ENCODE data around the gene GMEB1.
A peak's percentile ranks its signal among the peaks of the same experiment; 100 is the strongest.
"Not testable (repeated sequence)": the region's sequence is repeated elsewhere in the genome, so short reads cannot be mapped to it uniquely, and the experiment has no call there.

GMEB1 gene

DNA sequence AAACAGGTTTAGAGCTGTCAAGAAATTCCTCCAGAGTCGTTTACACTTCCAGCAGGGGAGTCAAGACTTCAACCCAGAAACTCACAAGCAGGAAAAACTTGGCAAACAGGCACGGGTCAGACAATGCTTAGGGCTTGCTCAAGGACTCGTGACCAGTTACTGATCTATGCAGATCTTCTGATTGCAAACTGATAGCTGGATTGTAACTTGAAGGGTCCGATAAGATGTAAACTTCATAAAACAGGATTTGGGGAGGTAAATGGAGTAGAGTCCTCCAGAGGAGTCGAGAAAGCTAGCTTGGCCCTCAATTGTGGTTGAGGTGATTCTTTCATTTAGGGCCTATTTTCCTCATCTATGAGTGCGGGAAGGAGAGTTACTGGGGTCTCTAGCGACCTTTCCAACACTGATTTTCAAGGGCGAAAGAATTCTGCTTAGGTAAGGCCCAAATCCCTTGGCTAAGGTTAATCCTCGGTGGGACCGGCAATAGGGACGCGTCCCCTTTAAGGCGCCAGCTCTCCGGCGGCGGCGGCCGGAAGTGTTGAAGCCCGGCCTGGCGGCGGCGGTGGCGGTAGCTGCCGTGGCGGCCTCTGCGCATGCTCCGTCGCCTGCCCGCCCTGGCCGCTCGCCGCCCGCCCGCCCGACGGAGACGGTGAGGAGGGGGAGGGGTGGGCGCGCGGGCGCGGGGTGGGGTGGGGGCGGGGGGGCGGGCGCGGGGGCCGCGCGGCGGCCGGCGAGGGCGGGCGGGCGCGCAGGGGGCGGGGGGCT is at the start of gene GMEB1:
TSS of gene GMEB1 (plus strand) at position 594 of the 765 bp plus-strand sequence. CDS start 14,829 bp downstream, outside the sequence.
- DNase-seq, result peak; percentile 86

- DNase-seq, result no peak
Observed at GRCh38 chr1:28631713-28632112, 36.9 kb upstream of the GMEB1 start.

DNA sequence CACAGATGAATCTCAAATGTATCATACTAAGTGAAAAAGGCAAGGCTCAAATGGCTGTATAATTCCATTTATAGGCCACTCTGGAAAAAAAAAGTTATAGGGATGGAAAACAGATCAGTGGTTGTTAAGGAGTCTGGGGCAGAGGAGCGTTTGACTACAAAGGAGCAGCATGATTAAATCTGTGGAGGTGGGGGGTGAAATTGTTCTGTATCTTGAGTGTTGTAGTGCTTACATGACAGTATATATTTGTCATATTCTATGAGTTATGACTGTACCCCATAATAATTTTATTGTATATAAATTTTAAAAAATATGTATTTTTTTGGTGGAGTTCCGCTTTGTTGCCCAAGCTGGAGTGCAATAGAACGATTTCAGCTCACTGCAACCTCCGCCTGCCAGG is 36.0 kb upstream of the GMEB1 start:
- no peak for DNase-seq

DNA sequence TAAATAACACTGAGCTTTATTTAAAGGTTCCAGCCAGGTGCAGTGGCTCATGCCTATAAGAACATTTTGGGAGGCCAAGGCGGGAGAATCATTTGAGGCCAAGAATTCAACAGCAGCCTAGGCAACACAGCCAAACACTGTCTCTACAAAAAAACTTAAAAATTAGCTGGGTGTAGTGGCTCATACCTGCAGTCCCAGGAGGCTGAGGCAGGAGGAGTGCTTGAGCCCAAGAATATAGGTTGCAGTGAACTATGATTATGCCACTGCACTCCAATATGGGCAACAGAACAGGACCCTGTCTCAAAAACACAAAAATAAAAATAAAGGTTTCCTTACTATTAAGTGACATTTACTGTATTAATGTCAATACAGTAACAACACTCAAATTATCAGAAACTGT is 27.8 kb upstream of the GMEB1 start:
- DNase-seq, result peak; percentile 17

DNA sequence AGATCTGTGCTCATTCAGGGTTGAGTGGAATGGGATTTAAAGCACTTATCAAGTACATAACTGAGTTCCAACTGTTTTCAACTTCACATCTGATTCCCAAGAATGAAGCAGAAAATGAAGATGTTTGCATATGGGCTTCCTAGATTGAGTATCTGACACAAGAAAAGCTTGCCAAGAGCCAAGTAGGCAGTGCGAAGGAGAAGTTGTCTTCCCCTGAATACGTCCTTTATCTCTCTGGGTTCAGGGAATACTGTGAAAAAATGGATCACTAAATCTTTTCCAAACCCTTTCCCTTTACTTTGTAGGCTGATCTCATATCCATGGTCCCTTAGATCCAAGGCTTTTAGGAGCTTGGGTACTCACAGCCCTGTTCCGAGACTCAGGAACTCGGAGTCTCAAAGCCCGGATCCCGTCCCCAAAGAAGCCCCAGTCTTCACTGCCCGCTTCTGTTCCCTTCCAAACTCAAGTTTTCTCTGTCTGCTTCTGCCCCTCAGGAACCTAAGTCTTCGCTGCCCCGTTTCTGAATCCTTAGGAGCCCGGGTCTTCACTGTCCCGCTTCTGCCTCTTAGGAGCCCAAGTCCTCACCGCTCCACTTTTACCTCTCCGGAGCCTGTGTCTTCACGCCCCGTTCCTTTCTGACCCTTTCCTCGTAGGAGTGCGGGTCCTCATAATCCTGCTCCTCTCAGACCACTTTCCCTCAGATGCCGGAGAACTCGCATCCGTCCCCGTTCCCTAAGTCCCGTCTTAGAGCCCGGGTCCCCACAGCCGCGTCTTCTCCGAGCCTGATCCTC is 26.3 kb upstream of the GMEB1 start:
- peak; percentile 5 for DNase-seq

- peak; percentile 90 for DNase-seq
Observed at GRCh38 chr1:28642847-28643635, 25.5 kb upstream of the GMEB1 start, which contains the start of gene TAF12. Gene TAF12, minus strand, starts transcription at chr1:28643067. Its CDS starts 20,986 bp downstream, at chr1:28622081.

DNA sequence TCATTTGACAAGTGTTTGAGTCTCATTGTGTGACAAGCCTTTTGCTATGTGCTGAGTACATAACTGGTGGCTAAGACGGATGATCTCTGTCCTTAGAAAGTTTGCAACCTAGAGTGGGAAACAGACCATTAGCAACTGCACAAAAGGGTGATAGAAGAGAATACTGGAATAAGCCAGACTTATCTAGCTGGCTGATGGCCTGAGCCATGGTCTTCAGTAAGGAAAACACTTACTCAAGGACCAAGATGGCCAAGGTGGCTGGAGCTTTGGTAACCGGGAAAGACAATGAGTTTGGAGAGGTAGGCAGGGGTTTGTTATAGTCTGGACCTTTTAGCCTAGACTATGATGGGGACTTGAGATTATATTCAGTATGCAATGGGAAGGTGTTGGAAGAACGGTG is 24.1 kb upstream of the GMEB1 start:
- DNase-seq, result no peak

- not testable (repeated sequence) for DNase-seq
Observed at GRCh38 chr1:28645406-28645805, 23.2 kb upstream of the GMEB1 start.

- DNase-seq, result no peak
Observed at GRCh38 chr1:28646040-28646439, 22.5 kb upstream of the GMEB1 start.

- DNase-seq, result peak; percentile 84
Observed at GRCh38 chr1:28648008-28648473, 20.5 kb upstream of the GMEB1 start.

- DNase-seq, result peak; percentile 85
Observed at GRCh38 chr1:28648474-28649198, 19.9 kb upstream of the GMEB1 start, which contains the start of gene RNU11. Gene RNU11, plus strand, starts transcription at chr1:28648600.

DNA sequence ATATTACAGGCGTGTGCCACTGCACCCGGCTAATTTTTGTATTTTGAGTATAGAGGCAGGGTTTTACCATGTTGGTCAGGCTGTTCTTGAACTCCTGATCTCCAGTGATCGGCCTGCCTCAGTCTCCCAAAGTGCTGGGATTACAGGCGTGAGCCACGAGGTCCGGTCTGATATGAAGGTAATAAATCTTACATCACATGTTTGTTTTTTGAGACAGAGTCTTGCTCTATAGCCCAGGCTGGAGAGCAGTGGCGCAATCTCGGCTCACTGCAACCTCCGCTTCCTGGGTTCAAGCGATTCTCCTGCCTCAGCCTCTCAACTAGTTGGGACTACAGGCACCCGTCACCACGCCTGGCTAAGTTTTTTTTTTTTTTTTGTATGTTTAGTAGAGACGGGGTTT is 15.5 kb upstream of the GMEB1 start:
- DNase-seq, result not testable (repeated sequence)

- not testable (repeated sequence) for DNase-seq
Observed at GRCh38 chr1:28653870-28654269, 14.7 kb upstream of the GMEB1 start.

DNA sequence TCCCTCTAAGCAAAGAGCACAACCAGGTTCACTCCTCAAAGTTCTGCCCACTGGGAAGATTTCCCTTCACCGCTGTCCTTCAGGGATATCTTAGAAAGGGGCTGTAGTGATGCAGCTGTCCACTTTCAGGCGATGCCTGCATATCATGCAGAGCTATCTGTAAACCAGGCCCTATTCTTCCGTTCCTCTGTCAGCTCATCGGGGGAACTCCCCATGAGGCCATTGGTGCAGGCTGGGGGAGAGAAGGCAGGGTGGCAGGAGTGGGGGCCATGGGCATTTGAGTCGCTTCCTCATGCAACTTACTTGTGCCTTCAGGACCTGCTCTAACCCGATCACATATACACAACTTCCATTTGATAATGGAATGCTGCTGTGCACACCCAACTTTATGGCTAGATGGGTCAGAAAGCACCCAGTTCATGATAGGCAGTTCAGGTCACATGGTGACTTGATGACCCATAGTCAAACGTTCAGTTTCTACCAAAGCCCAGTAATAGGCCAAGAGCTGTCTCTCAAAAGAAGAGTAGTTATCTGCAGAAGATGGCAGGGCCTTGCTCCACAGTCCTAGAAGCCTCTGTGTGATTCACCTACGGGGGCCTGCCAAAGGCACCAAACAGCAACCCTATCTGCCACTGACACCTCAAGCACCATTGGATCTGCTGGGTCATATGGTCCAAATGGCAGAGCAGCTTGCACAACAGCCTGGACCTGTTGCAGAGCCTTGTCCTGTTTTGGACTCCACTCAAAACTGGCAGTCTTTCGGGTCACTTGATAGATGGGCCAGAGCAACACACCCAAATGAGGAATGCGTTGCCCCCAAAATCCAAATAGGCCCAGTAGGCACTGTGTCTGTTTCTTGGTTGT is 12.9 kb upstream of the GMEB1 start:
- DNase-seq, result not testable (repeated sequence)

GRCh38 chr1:28656335-28656734 is 12.2 kb upstream of the GMEB1 start:
- no peak for DNase-seq

DNA sequence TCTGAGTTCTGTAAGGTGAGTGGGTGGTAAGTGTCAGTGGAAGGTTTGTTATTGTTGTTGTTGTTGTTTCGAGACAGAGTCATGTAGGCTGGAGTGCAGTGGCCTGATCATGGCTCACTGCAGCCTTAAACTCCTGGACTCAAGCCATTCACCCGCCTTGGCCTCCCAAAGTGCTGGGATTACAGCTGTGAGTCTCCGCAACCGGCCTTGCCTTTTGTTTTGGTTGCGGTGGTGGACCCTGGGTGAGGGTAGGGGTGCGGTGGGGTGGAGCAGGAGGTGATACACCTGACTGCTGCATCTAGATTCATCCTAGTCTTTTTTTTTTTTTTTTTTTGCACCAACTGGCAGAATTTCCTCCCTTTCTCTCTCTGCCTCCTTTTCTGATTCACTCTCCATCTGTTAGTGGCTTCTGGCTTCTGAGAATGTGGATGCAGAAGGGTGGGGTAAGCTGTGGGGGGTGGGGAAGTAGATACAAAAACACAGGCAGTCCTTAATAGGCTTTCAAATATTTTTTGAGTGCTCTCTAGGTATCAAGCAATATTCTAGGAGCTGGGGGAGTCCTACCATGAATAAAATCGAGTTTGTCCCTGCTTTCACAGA is 4.6 kb upstream of the GMEB1 start:
- DNase-seq, result no peak

GRCh38 chr1:28666806-28667205 is 1.8 kb upstream of the GMEB1 start:
- no peak for DNase-seq

DNA sequence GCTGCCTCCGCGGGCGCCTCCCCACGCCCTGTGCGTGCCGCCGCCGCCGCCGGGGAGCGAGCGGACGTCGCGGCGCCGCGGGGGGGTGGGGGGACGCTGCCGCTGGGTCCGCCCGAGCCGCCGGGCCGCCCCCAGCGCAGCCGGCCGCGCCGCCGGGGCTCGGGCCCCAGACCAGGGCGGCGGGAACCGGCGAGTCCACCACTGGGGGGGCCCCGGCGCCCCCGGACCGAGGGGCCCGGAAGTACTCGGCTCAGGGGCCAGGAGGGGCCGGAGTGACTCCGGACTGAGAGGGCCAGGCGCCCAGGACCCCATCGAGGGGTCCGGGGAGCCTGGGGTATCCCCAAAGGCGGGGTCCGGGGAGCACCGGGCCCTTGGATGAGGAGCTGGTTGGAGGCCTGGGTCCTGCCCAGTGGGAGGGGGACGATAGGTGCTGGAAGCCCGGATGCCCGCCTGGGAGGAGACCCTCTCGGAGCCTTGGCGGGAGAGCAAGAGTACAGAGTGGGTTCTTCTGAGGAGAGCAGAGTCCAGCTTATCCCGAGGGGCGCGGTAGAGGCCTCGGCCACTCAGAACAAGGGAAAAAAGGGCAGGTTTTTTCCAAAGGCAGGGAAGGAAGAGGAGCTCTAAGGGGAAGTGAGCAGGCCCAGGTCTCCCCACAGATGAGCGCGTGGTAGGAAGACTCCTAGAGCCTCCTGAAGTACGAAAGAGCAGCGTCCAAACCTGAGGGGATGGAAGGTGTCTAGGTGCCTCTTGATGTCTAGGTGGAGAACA is 556 bp downstream of the GMEB1 start:
- peak; percentile 77 for DNase-seq

- DNase-seq, result no peak
Observed at GRCh38 chr1:28671254-28671780, 2.7 kb downstream of the GMEB1 start.

- not testable (repeated sequence) for DNase-seq
Observed at GRCh38 chr1:28672971-28673370, 4.4 kb downstream of the GMEB1 start.
